PFSK-1 (cell line): ENCODE results near the gene ERGIC1.
A peak's percentile ranks its signal among the peaks of the same experiment; 100 is the strongest.

Experiments
- TAF1 ChIP-seq: IDR thresholded peaks from 2 replicates; pipeline ENCODE4 v1.6.1; 2012; ENCODE audit warnings: low read length, control low read depth, borderline replicate concordance; ENCODE audit not compliant: insufficient read depth
- TF ChIP-seq, protein P1 (sequence below), 2 experiments: IDR thresholded peaks; 2 replicates each; pipeline versions ENCODE4 v1.6.1 to v1.8.0; 2011 to 2012; ENCODE audit warnings: low read depth in 2 of 2, low read length in 2 of 2, control low read depth in 1 of 2, inconsistent platforms in 1 of 2, mild to moderate bottlenecking in 1 of 2, moderate library complexity in 1 of 2; ENCODE audit not compliant: insufficient read depth in 1 of 2

DNA sequence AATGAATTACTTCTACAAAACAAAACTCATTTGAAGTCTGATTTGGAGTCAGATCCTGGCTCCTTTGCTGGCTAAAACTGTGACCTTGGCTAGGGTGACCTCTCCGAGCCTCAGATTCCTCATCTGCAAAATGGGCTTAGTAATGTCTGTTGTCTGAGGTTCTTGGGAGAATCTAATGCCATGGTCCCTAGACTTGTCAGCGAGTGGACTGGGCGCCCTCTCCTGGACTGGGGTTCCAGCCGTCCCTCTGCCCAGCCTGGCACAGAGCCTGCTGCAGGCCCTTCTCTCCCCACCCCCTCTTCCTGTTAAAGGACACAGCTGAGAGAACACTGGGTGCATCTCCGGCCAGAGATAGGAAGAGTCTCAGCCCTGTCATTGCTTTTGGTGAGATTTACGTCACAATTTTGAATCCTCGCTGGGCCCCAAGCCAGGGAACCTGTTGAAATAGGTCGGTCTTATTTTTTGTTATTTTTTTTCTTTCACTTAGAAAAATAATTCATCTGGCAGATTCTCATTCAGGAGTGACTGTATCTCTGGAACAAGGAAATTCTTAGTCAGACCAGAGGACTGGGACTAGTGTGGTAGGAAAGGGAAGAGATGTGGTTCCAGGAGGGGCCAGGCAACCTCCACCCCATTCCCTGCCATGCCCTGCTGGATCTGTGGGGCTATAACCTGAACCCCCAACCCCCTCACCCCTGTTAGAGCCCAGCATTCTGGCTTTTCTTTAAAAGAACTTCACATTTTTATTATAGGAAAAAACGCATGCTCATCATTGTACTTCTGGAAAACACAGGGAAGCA, 77.0 kb downstream of the ERGIC1 start:
- TF ChIP-seq, protein P1, sequence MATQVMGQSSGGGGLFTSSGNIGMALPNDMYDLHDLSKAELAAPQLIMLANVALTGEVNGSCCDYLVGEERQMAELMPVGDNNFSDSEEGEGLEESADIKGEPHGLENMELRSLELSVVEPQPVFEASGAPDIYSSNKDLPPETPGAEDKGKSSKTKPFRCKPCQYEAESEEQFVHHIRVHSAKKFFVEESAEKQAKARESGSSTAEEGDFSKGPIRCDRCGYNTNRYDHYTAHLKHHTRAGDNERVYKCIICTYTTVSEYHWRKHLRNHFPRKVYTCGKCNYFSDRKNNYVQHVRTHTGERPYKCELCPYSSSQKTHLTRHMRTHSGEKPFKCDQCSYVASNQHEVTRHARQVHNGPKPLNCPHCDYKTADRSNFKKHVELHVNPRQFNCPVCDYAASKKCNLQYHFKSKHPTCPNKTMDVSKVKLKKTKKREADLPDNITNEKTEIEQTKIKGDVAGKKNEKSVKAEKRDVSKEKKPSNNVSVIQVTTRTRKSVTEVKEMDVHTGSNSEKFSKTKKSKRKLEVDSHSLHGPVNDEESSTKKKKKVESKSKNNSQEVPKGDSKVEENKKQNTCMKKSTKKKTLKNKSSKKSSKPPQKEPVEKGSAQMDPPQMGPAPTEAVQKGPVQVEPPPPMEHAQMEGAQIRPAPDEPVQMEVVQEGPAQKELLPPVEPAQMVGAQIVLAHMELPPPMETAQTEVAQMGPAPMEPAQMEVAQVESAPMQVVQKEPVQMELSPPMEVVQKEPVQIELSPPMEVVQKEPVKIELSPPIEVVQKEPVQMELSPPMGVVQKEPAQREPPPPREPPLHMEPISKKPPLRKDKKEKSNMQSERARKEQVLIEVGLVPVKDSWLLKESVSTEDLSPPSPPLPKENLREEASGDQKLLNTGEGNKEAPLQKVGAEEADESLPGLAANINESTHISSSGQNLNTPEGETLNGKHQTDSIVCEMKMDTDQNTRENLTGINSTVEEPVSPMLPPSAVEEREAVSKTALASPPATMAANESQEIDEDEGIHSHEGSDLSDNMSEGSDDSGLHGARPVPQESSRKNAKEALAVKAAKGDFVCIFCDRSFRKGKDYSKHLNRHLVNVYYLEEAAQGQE (IDR thresholded peaks at IDR 0.05; ENCODE audit: insufficient read depth in 1 of 2, low read depth in 2 of 2, low read length in 2 of 2): peak in 1 of 2 experiments; percentile 41; a peak in 1 of 4 replicates
- TF ChIP-seq TAF1: no peak; the same call in 1 of the 2 replicates
